Dermis microvascular lymphatic vessel endothelial cell (primary cell): ENCODE measurements around the gene TUBB4A. TPM values are rescaled to one million over a fixed set of nuclear protein-coding genes. Genes with fewer than 3 reads are reported as not detected.
"Not testable (repeated sequence)": the region's sequence is repeated elsewhere in the genome, so short reads cannot be mapped to it uniquely, and the experiment has no call there.

Experiments
- DNase-seq, 2 donors: peaks; one replicate each; pipeline versions ENCODE4 v3.0.0 to v3.0.0-alpha.2; 2010; ENCODE audit warnings: low read depth in 2 of 2
- total RNA-seq: library from RNA; depleted of rRNA; stranded (reverse); fragments of >200 nt; gene quantifications from 2 replicates; pipeline ENCODE4 v1.2.1, GENCODE V29; 2014

Gene TUBB4A
- total RNA-seq, 1 donor from 2014 or later, result not detected

DNA sequence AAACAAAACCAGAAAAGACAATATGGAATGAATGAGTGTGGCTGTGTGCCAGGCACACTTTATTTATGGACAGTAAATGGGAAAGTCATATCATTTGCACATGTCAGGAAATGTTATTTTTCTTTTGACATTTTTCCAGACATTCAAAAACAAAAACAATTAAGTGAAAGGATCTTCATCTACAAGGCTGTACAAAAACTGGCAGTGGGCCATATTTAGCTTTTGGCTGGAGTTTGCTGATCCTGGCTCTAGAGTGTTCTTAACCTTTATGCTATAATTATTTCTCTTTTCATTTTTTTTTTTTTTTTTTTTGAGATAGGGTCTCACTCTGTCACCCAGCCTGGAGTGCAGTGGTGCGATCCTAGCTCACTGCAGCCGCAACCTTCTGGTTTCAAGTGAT is 22.2 kb upstream of the TUBB4A start:
- DNase-seq, result peak; percentile 47 to 74

- DNase-seq, result no peak
Observed at GRCh38 chr19:6522712-6523111, 20.6 kb upstream of the TUBB4A start.

DNA sequence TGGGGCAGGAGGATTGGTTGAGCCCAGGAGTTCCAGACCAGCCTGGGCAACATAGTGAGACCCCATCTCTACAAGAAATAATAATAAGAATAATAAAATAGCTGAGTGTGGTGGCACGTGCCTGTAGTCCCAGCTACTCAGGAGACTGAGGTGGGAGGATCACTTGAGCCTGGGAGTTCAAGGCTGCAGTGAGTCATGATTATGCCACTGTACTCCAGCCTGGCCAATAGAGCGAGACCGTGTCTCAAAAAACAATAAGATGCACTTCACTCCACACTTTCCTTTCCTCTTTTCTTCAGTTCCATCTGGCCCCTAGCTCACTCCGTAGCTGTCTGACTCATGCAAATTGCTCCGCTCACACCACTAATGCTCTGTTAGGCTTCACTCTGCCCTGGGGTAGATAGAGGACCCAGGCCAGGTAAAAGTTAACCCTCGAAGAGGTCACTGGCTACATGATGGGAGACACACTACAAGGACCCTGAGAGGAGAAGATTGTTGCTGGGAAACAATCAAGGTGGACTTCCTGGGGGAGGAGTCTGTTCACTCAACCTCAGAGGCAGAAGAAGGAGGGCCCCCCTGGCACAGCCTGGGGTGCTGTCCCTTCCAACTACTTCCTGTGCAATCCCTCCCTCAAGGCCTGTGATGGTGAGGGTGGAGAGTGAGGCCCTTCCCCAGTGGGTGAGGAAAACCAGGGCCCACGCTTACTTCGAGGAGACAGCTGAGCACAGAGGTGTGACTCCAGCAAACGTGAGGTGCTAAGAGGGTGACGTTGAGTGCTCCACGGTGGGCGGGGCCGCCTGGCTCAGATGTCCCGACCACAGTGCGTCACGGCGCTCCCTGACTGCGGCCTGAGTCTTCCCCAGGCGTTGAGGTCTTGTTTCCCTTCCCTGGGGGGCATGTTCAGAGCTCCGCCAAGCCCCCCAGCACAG is 19.9 kb upstream of the TUBB4A start:
- DNase-seq, result no peak

DNA sequence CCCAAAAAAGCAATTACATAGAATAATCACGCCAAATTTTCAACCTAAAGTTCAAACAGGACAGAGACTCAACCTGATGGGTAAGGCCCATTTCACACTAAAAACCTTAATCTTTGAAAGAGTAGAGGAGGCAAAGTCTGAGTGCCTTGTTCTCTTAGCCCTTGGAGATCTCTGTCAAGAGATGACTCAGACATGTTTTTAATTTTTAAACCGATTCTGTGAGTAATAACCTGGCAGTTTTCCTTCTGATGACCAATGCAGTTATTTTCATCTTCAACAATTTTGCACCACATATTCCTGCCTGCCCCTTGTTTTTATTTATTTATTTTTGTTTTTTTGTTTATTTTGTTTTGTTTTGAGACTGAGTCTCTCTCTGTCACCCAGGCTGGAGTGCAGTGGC is 17.2 kb upstream of the TUBB4A start:
- DNase-seq, result peak in 1 of 2 donors; percentile 30

DNA sequence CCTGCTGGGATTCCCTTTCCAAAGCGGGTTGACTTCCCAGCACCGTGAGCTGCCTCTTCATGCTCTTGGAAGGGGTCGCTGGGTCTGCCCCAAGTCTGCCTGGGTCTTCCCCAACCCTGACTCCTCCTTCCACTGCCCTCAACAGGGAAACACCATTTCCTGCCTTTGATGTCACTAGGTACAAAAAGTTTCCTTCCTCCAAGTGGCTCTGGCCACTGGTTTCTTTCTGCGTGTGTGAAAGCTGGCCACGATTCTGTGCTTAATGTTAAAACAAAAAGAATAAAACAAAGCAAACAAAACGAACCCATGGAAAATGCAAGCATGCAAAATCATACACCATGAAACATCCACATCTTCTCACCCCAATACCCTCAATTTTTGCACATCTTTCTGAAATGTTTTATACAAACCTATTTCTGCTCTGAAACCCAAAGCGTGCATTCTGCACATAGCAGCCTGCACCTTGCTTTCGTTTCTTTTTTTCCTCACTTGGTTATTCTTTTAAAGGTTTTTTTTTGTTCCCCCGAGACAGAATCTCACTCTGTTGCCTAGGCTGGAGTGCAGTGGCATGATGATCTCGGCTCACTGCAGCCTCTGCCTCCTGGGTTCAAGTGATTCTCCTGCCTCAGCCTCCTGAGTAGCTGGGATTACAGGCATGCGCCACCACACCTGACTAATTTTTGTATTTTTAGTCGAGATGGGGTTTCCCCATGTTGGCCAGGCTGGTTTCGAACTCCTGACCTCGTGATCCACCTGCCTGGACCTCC is 16.2 kb upstream of the TUBB4A start:
- no peak for DNase-seq

GRCh38 chr19:6516659-6517291 is 14.7 kb upstream of the TUBB4A start:
- DNase-seq, result peak; percentile 40 to 83

DNA sequence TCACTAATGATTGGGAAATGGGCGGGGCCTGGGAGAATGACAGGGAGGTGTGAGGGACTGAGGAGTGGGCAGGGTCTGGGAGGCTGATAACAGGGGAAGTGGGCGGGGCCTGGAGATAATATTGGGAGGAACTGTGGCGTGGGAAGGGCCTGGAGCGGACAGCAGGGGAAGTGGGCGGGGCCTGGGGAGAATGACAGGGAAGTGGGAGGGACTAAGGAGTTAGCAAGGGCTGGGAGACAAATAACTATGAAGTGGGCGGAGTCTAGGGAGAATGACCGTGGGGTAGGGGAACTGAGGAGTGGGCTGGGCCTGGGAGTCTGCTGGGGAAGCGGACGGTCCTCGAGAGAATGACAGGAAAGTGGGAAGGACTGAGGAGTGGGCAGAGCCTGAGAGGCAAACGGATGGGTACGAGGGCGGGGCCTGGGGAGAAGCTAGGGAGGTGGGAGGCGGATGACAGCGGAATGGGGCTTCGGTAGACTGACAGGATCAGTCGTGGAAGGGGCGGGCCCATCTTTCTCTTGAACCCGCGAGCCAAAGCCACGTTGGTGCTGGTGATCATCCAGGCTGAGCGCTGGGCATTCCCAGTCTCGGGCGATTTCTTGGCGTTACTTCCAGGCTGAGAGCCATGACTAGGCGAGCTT is 14.0 kb upstream of the TUBB4A start:
- DNase-seq, result peak; percentile 89 to 98

- no peak for DNase-seq
Observed at GRCh38 chr19:6514926-6515544, 12.9 kb upstream of the TUBB4A start.

DNA sequence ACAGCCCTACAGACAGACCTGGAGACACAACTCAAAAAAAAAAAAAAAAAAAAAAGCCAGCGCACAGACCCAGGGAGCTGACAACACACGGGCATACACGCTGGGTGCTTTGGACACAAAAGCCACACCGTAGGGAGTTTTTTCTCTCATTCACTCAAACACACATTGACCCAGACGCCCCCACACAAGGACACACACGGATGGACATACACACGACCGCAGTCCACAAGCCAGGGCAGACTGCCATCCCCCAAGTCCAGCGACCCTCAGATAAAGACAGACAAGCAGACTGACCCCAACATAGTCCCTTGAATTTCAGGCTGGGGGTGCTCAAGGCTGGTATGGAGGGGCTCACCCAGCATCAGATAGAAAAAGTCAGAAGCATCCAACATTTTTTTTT is 12.0 kb upstream of the TUBB4A start:
- no peak for DNase-seq

DNA sequence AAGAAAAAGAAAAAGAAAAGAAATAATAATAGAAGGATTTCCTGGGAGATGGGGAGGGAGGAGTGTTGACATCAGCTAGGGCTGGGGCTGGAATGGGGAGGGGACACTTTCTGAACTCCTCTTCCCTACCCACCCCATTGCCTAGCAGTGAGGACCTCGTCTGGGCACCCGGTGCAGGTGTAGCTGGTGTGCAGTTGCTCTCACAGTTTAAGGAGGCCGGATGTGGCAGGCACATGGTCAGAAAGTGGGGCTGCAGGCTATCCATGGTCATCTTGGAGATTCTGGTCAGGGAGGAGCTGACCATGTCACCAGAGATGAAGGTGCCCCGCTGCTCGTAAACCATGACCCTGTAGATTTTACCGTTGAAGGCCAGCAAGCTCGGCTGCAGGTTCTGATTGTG is 8.5 kb upstream of the TUBB4A start:
- no peak for DNase-seq

DNA sequence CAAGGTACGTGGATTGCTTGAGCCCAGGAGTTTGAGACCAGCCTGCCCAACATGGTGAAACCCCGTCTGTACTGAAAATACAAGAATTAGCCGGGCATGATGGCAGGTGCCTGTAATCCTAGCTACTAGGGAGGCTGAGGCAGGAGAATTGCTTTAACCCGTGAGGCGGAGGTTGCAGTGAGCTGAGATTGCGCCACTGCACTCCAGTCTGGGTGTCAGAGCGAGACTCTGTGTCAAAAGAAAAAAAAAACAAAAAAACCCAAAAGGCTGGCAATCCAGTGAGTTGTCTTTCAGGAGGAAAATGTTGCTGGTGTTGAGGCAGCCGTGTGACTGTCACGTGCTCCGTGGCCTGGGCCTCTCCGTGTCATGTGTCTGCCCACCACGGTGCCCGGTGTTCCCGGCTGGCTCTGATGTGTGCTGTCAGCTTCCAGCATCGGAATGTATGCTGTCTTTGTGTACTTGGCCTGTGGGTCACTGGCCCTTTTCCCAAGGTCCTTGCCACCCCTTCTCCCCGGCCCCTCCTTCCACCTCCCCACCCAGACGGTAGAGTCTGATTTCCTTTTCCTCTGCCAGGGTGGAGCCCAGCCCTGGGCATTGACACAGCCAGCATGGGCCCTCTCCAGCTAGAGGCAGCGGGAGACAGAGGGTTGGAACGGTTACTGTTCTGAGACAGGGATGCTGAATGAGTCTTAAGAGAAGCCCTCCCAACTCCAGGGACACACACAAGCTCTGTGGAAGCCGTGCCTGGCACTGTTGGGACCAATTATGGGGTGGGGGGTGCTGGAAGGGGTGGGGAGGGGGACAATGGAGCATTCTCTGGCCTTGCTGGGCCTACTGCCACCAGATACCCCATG is 7.2 kb upstream of the TUBB4A start:
- no peak for DNase-seq

DNA sequence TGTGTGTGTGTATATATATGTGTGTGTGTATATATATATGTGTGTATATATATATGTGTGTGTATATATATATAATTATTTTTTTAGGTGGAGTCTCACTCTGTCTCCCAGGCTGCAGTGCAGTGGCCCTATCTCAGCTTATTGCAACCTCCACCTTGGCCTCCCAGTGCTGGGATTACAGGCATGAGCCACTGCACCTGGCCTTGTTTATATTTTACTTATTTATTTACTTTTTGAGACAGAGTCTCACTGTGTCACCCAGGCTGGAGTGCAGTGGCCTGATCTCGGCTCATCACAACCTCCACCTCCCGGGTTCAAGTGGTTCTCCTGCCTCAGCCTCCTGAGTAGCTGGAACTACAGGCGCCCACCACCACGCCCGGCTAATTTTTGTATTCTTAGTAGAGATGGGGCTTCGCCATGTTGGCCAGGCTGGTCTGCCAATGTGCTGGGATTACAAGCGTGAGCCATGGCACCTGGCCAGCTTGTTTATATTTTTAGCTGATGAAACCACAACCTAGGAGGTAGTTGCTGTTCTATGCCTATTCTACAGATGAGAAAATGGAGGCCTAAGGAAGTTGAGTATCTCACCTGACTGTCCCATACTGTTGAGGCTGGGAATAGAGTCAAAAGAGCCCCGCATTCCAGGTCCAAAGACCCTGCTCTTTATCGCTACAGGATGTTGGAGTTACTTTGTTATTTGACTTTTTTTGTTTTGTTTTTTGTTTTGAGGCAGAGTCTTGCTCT is 6.1 kb upstream of the TUBB4A start:
- DNase-seq, result not testable (repeated sequence)

GRCh38 chr19:6503407-6504201 is 1.5 kb upstream of the TUBB4A start:
- DNase-seq, result no peak

DNA sequence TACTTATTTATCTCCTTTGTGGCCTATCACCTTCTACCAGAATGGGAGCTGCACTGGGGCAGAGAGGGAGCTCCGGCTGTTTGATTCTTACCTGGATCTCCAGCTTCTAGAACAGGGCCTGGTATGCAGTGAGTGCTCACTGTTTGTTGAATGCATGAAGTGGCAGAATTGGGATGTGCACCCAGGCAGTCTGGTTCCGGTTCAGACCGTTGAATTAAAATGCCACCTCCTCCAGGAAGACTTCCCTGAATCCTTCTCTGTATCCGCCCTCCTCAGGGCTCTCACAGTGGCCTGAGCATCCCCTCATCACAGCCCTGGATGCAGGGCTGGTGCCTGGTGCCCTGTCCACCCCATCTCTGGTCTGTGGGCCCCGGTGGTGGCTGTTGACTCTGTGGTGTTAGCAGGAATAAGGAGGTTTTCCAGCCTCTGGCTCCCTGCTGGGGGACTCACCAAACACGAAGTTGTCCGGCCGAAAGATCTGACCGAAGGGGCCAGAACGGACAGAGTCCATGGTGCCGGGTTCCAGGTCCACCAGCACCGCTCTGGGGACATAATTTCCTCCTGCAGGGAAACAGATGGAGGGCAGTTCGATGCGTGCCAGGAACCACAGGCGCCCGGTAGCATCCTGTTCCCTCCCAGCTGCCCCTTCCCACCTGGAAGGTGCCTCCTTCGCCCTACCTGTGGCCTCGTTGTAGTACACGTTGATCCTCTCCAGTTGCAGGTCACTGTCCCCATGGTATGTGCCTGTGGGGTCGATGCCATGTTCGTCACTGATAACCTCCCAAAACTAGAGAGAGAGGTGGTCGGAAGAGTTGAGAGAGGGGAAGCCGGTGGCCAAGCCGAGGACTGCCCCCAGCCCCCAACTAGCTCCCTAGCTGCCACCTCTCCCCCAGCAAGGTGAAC is 1.0 kb downstream of the TUBB4A start:
- no peak for DNase-seq

DNA sequence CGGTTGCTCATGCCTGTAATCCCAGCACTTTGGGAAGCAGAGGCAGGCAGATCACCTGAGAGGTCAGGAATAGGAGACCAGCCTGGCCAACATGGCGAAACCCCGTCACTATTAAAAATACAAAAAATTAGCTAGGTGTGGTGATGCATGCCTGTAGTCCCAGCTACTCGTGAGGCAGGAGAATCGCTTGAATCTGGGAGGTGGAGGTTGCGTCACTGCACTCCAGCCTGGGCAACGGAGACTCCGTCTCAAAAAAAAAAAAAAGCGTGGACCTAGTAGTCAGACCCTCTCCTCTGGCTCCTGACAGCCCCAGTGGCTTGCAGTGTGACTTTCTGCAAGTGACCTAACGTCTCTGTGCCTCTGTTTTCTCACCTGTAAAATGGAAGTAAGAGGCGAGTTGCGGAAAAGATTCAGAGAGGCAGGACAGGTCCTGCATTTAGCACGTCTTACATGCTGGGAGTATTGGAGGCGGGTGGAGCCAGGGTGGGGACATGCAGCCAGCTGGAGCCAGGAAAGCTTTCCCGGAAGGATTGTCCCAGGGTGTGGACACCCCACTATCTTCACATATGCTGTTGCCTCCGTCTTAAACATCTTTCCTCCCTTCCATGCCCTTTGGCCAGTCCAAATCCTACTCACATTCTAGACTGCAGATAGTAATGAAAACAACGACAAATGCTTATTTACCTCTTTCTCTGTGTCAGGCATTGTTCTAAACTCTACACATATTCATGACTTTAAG is 2.9 kb downstream of the TUBB4A start:
- no peak for DNase-seq

- DNase-seq, result no peak
Observed at GRCh38 chr19:6498294-6499036, 3.6 kb downstream of the TUBB4A start.
